NCI-H1417 treated with DMSO at 0.1 percent for 48 hours (cell line): Measurements from ENCODE around the gene JMJD6.

Experiments used
- DNase-seq: peaks from one replicate; lab custom pipeline; 2025; lab: John Stamatoyannopoulos, UW

Gene JMJD6

GRCh38 chr17:76697702-76698465 lies 28.5 kb downstream of the JMJD6 start:
- no peak for DNase-seq

GRCh38 chr17:76696763-76697701 lies 29.4 kb downstream of the JMJD6 start:
- no peak for DNase-seq

- DNase-seq: no peak
These were observed 31.2 kb downstream of the JMJD6 start for GRCh38 chr17:76695059-76695831.

GRCh38 chr17:76691379-76692191 lies 34.8 kb downstream of the JMJD6 start:
- no peak for DNase-seq

- DNase-seq: no peak
These were observed 35.7 kb downstream of the JMJD6 start for GRCh38 chr17:76690596-76691280.

- no peak for DNase-seq
These were observed 36.5 kb downstream of the JMJD6 start for GRCh38 chr17:76689859-76690258.

- no peak for DNase-seq
These were observed 38.2 kb downstream of the JMJD6 start for GRCh38 chr17:76688165-76688622.

GRCh38 chr17:76687298-76688164 lies 38.9 kb downstream of the JMJD6 start:
- no peak for DNase-seq

GRCh38 chr17:76686538-76687297 lies 39.7 kb downstream of the JMJD6 start:
- no peak for DNase-seq

GRCh38 chr17:76685846-76686245 lies 40.6 kb downstream of the JMJD6 start:
- DNase-seq: no peak

- no peak for DNase-seq
These were observed 41.0 kb downstream of the JMJD6 start for GRCh38 chr17:76685366-76685765.

GRCh38 chr17:76684756-76685155 lies 41.6 kb downstream of the JMJD6 start:
- DNase-seq: no peak

- no peak for DNase-seq
These were observed 42.3 kb downstream of the JMJD6 start for GRCh38 chr17:76683921-76684745.

GRCh38 chr17:76683011-76683755 lies 43.2 kb downstream of the JMJD6 start:
- no peak for DNase-seq

GRCh38 chr17:76682296-76682695 lies 44.1 kb downstream of the JMJD6 start:
- no peak for DNase-seq

- no peak for DNase-seq
These were observed 44.9 kb downstream of the JMJD6 start for GRCh38 chr17:76681222-76682137.
